ENCODE measurements around the gene NELL2. TPM values are rescaled to one million over a fixed set of nuclear protein-coding genes. Genes with fewer than 3 reads are reported as not detected.

NELL2 gene
- polyA plus RNA-seq, 1 donor = 99.9 TPM

DNA sequence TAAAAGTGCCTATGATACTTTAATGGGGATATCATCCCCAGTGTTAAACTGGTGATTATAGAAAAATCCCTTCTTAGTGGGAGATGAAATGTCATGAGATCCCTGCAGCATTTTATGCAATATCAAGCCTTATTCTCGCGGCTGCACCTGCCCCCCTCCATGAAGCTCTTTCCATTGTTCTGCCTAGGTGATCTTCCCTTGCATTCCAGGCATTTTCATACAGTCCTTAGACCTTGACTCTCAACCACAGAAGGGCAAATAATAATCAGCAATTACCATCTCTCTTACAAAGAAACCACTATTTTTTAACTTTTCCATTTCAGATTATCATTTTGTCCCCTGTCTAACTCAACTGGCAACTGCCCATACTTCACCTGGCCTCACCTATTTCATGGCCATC, 352.3 kb downstream of the NELL2 start:
- DNase-seq = no peak
- H3K27ac ChIP-seq (ENCODE audit: low read length) = no peak overlapping the region
- H3K4me3 ChIP-seq (ENCODE audit: low read length) = no peak overlapping the region
- H3K36me3 ChIP-seq (ENCODE audit: control insufficient read depth, insufficient read depth, low read length) = no peaks in the 10 kb centered on the region
- H3K27me3 ChIP-seq (ENCODE audit: control insufficient read depth, insufficient read depth, low read length) = no peaks in the 10 kb centered on the region
- no peaks in the 10 kb centered on the region for H3K4me1 ChIP-seq (ENCODE audit: control insufficient read depth, insufficient read depth, low read length)
- 87% methylated on average over 2 of the region's 2 CpGs for WGBS (ENCODE audit: insufficient coverage, low lambda C conversion rate)
- no peaks in the 10 kb centered on the region for H3K9me3 ChIP-seq (ENCODE audit: control insufficient read depth, low read depth, low read length)

DNA sequence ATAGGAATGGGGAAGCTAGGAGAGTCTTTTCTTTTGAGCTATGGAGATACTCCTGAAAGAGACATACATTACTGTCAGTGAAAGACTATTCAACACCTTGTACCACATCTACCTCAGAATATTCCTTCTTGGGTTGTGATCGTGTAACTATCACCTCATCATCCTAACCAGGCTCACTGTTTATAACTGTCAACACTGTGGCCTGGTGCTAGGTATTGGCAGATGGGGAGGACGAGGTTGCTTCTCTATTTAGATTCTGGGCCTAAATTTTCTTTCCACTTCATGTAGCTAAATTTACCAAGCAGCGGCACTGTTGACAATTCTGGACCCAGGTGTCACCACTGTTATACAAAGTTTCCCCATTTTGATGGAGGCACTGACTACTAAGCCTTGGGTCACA, 354.4 kb downstream of the NELL2 start:
- Histone ChIP-seq H3K27me3 (ENCODE audit: control insufficient read depth, insufficient read depth, low read length) (no peaks in the 10 kb centered on the region), H3K4me1 (ENCODE audit: control insufficient read depth, insufficient read depth, low read length) (no peaks in the 10 kb centered on the region), H3K27ac (ENCODE audit: low read length) (no peak overlapping the region), H3K36me3 (ENCODE audit: control insufficient read depth, insufficient read depth, low read length) (no peaks in the 10 kb centered on the region), H3K4me3 (ENCODE audit: low read length) (no peak overlapping the region), H3K9me3 (ENCODE audit: control insufficient read depth, low read depth, low read length) (peaks cover 3% of the 10 kb centered on the region)
- no CpG with 5 or more reads among the region's 3 CpGs for WGBS (ENCODE audit: insufficient coverage, low lambda C conversion rate)
- DNase-seq = no peak

DNA sequence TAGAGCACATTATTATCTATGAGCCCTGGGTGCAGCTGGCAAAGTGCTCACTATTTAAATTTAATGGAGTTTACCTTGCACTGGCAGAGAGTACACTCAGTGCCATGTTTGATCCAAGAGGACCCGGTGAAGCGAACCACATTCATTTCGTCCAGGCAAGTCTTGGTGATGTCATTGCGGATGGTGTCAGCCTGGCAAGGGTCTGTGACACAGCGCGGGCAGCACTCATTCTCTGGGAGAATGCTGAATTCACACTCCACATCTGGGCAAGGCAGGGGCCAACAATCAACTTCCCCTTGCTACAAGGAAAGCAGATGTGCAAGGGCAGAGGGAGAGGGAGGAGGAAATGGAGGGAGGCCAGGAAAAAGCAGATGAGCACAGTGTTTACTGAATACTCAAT, 356.2 kb downstream of the NELL2 start:
- peaks cover 3% of the 10 kb centered on the region for H3K9me3 ChIP-seq (ENCODE audit: control insufficient read depth, low read depth, low read length)
- no CpG with 5 or more reads among the region's 6 CpGs for WGBS (ENCODE audit: insufficient coverage, low lambda C conversion rate)
- H3K4me3 ChIP-seq (ENCODE audit: low read length) = no peak overlapping the region

DNA sequence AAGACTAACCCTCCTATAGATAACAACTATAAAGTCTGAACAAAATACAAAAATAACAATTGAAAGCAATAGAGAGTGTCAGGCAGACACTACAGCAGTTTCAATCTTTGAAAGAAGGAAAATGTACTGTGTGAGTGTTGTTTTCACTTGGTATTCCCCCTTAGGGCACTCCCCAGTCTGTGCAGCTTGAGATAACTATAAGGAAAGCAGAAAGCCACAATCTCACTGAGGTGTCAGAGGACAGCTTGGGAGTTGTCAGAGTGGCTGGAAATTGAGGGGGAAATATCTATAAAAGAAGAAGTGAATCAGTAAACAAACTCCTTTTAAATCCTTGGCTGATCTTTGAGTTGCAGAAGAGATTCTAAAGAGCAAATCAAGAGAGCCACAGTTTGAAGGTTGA, 364.8 kb downstream of the NELL2 start:
- no peak overlapping the region for H3K4me3 ChIP-seq (ENCODE audit: low read length)
- H3K4me1 ChIP-seq (ENCODE audit: control insufficient read depth, insufficient read depth, low read length) = no peaks in the 10 kb centered on the region
- H3K27ac ChIP-seq (ENCODE audit: low read length) = no peak overlapping the region
- DNase-seq = no peak
- H3K9me3 ChIP-seq (ENCODE audit: control insufficient read depth, low read depth, low read length) = no peaks in the 10 kb centered on the region
- H3K27me3 ChIP-seq (ENCODE audit: control insufficient read depth, insufficient read depth, low read length) = no peaks in the 10 kb centered on the region
- H3K36me3 ChIP-seq (ENCODE audit: control insufficient read depth, insufficient read depth, low read length) = no peaks in the 10 kb centered on the region

More for the DNA sequence above, 356.2 kb downstream of the NELL2 start:
- H3K36me3 ChIP-seq (ENCODE audit: control insufficient read depth, insufficient read depth, low read length) = no peaks in the 10 kb centered on the region
- no peak for DNase-seq
- H3K27ac ChIP-seq (ENCODE audit: low read length) = no peak overlapping the region
- H3K4me1 ChIP-seq (ENCODE audit: control insufficient read depth, insufficient read depth, low read length) = no peaks in the 10 kb centered on the region
- H3K27me3 ChIP-seq (ENCODE audit: control insufficient read depth, insufficient read depth, low read length) = no peaks in the 10 kb centered on the region

DNA sequence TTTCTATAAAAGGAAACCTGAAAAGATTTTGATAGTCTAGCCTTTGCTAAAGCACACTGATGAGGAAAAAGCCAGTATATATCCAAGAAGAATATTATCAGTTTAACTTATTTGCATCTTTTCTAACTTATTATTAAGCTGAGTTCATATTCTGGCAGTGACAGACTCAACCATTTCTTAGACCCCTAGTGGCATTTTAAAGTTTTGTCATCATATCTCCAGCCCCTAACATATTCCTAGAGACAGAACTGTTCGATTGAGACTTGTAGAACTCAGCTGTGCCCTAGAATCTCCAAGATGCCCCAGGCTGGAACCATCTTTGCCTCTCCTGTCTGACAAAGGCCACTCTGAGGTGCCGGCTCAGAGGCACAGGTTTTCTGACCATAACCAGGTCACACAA, 365.6 kb downstream of the NELL2 start:
- H3K36me3 ChIP-seq (ENCODE audit: control insufficient read depth, insufficient read depth, low read length) = no peaks in the 10 kb centered on the region
- no peaks in the 10 kb centered on the region for H3K27me3 ChIP-seq (ENCODE audit: control insufficient read depth, insufficient read depth, low read length)
- H3K9me3 ChIP-seq (ENCODE audit: control insufficient read depth, low read depth, low read length) = no peaks in the 10 kb centered on the region
- no CpG with 5 or more reads among the region's 2 CpGs for WGBS (ENCODE audit: insufficient coverage, low lambda C conversion rate)
- no peak overlapping the region for H3K27ac ChIP-seq (ENCODE audit: low read length)
- H3K4me1 ChIP-seq (ENCODE audit: control insufficient read depth, insufficient read depth, low read length) = no peaks in the 10 kb centered on the region
- H3K4me3 ChIP-seq (ENCODE audit: low read length) = no peak overlapping the region
- no peak for DNase-seq

DNA sequence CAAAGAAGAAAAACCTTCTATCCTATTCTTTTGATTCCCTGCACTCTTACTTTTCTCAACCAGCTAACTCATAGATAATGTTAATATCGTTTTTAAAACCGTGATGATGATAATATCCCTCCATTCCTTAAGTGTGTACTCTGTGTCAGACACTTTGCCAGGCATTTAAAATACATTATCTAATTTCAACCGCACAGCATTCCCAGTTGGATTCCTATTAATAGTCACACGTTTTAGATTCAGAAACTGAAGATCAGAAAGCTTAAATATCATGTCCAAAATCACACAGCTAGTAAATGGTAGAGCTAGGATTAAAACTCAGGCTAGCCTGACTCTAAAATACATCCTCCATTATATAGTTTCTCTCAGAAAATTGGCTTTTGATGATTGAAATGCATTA, 366.0 kb downstream of the NELL2 start:
- WGBS (ENCODE audit: insufficient coverage, low lambda C conversion rate) = 67% methylated on average over 2 of the region's 4 CpGs
- DNase-seq = no peak

DNA sequence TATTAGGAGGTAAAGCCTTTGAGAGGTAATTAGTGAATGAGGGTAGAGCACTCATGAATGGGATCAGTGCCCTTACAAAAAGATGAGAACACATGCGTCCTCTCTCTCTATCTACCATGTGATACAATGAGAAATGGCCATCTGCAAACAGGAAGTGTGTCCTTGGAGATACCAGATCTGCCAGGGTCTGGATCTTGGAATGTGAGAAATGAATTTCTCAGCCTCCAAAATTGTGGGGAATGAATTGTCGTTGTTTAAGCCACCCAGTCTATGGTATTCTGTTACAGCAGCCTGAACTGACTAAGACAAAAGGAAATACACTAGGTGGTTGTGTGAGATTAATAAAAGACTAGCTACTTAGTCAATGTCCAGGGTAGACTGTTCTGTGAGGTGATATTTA, 366.6 kb downstream of the NELL2 start:
- Histone ChIP-seq H3K9me3 (ENCODE audit: control insufficient read depth, low read depth, low read length) (no peaks in the 10 kb centered on the region), H3K27ac (ENCODE audit: low read length) (no peak overlapping the region), H3K4me3 (ENCODE audit: low read length) (no peak overlapping the region), H3K4me1 (ENCODE audit: control insufficient read depth, insufficient read depth, low read length) (no peaks in the 10 kb centered on the region), H3K27me3 (ENCODE audit: control insufficient read depth, insufficient read depth, low read length) (no peaks in the 10 kb centered on the region), H3K36me3 (ENCODE audit: control insufficient read depth, insufficient read depth, low read length) (no peaks in the 10 kb centered on the region)
- no peak for DNase-seq
- no CpG with 5 or more reads among the region's 2 CpGs for WGBS (ENCODE audit: insufficient coverage, low lambda C conversion rate)

More for the DNA sequence above, 366.0 kb downstream of the NELL2 start:
- H3K4me1 ChIP-seq (ENCODE audit: control insufficient read depth, insufficient read depth, low read length) = no peaks in the 10 kb centered on the region
- no peak overlapping the region for H3K27ac ChIP-seq (ENCODE audit: low read length)
- no peaks in the 10 kb centered on the region for H3K9me3 ChIP-seq (ENCODE audit: control insufficient read depth, low read depth, low read length)
- no peaks in the 10 kb centered on the region for H3K36me3 ChIP-seq (ENCODE audit: control insufficient read depth, insufficient read depth, low read length)
- H3K4me3 ChIP-seq (ENCODE audit: low read length) = no peak overlapping the region
- no peaks in the 10 kb centered on the region for H3K27me3 ChIP-seq (ENCODE audit: control insufficient read depth, insufficient read depth, low read length)

DNA sequence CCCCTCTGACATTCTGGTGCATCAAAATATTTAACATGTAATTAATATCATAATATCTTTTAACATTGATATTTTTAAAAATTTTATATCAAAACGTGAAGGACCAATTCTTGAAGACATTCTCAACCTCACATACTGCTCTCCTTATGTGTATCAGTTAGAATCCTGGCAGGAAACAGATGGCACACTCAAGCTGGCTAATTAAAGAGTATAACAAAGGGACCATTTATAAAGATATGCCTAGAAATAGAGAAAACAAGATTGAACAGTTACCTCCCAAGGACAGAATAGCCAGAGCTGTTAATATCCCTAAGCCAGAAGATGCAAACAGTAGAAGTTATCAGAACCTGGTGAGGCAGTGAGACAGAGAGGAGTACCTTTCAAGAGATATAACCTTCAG, 368.7 kb downstream of the NELL2 start:
- Histone ChIP-seq H3K27ac (ENCODE audit: low read length) (no peak overlapping the region), H3K4me1 (ENCODE audit: control insufficient read depth, insufficient read depth, low read length) (no peaks in the 10 kb centered on the region), H3K27me3 (ENCODE audit: control insufficient read depth, insufficient read depth, low read length) (no peaks in the 10 kb centered on the region), H3K36me3 (ENCODE audit: control insufficient read depth, insufficient read depth, low read length) (no peaks in the 10 kb centered on the region), H3K9me3 (ENCODE audit: control insufficient read depth, low read depth, low read length) (peaks cover 4% of the 10 kb centered on the region), H3K4me3 (ENCODE audit: low read length) (no peak overlapping the region)
- no peak for DNase-seq
- 78% methylated on average over 1 of the region's 1 CpG for WGBS (ENCODE audit: insufficient coverage, low lambda C conversion rate)

DNA sequence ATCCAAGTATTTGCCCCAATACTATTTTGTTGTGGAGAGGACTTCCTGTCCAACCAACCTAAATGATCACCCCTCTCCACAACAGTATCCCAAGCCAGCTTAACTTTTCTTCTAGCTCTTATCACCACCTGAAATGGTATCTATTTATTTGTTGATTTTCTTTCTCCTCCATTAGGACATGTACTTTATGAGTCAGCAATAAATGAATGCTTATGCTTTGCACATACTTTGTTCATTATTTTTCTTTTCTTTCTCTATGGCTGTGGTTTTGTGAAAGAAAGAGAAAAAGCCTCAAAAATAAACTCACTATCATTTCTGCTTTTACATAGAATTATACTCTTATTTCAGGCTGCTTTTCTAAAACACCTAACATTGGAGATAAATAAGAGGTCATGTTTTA, 371.3 kb downstream of the NELL2 start:
- no peak overlapping the region for H3K4me3 ChIP-seq (ENCODE audit: low read length)
- no peaks in the 10 kb centered on the region for H3K36me3 ChIP-seq (ENCODE audit: control insufficient read depth, insufficient read depth, low read length)
- H3K4me1 ChIP-seq (ENCODE audit: control insufficient read depth, insufficient read depth, low read length) = no peaks in the 10 kb centered on the region
- H3K27me3 ChIP-seq (ENCODE audit: control insufficient read depth, insufficient read depth, low read length) = no peaks in the 10 kb centered on the region
- no peak overlapping the region for H3K27ac ChIP-seq (ENCODE audit: low read length)
- H3K9me3 ChIP-seq (ENCODE audit: control insufficient read depth, low read depth, low read length) = peaks cover 11% of the 10 kb centered on the region
- no peak for DNase-seq

DNA sequence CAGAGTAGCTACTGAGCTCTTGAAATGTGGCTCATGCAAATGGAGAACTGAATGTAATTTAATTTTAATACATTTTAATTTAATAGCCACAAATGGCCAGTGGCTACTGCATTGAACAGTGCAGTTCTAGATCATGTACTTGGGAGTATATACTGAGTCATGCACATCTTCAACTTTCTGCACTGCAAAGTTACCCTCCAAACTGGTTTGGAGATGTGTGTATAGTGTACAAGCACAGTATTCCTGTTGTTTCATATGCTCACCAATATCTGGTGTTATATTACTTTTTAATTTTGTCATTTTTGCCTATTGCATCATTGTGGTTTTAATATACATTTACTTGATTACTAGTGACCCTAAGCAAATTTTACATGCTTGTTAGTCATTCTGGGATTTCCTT, 372.8 kb downstream of the NELL2 start:
- H3K27ac ChIP-seq (ENCODE audit: low read length) = no peak overlapping the region
- H3K9me3 ChIP-seq (ENCODE audit: control insufficient read depth, low read depth, low read length) = peaks cover 11% of the 10 kb centered on the region
- no peaks in the 10 kb centered on the region for H3K4me1 ChIP-seq (ENCODE audit: control insufficient read depth, insufficient read depth, low read length)
- no peaks in the 10 kb centered on the region for H3K36me3 ChIP-seq (ENCODE audit: control insufficient read depth, insufficient read depth, low read length)
- H3K27me3 ChIP-seq (ENCODE audit: control insufficient read depth, insufficient read depth, low read length) = no peaks in the 10 kb centered on the region
- no peak overlapping the region for H3K4me3 ChIP-seq (ENCODE audit: low read length)
- no peak for DNase-seq

DNA sequence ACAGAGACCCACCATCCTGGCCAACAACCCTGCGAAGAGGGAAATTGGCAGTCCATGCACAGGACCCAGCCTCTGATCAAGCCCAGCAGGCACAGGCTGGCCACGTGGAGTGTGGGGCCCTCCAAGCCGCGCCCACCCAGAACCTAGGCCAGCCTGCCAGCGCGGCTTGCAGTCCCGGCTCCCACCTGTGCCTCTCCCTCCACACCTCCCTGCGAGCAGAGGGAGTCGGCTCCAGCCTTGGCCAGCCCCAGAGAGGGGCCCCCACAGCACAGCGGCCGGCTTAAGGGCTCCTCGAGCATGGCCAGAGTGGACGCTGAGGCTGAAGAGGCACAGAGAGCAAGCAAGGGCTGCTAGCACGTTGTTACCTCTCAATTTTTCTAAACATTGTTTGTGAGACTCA, 373.4 kb downstream of the NELL2 start:
- Histone ChIP-seq H3K27ac (ENCODE audit: low read length) (no peak overlapping the region), H3K4me1 (ENCODE audit: control insufficient read depth, insufficient read depth, low read length) (no peaks in the 10 kb centered on the region), H3K9me3 (ENCODE audit: control insufficient read depth, low read depth, low read length) (peaks cover 11% of the 10 kb centered on the region), H3K27me3 (ENCODE audit: control insufficient read depth, insufficient read depth, low read length) (no peaks in the 10 kb centered on the region), H3K36me3 (ENCODE audit: control insufficient read depth, insufficient read depth, low read length) (no peaks in the 10 kb centered on the region), H3K4me3 (ENCODE audit: low read length) (no peak overlapping the region)
- whole genome bisulfite sequencing (ENCODE audit: insufficient coverage, low lambda C conversion rate) = no CpG with 5 or more reads among the region's 14 CpGs
- no peak for DNase-seq
